ENCODE results near the gene MSANTD2. TPM values are rescaled to one million over a fixed set of nuclear protein-coding genes. Genes with fewer than 3 reads are reported as not detected.

The MSANTD2 gene
- total RNA-seq, 3 donors from 2014 or later, result 10.9 to 34.2 (median 27.2) TPM

GRCh38 chr11:124841201-124841600 lies 41.0 kb upstream of the MSANTD2 start:
- intact Hi-C loops (cut with DNase I; ENCODE audit: low total_unique reads), result loop anchor here (2.0 kb wide), 1 partner anchor 74 kb away; no protein-coding TSS in a partner anchor
- Histone ChIP-seq H3K27ac (no peak overlapping the region), H3K9me3 (no peaks in the 10 kb centered on the region), H3K36me3 (no peaks in the 10 kb centered on the region), H3K4me1 (peaks cover 7 to 12% of the 10 kb centered on the region in 2 donors), H3K4me3 (no peak overlapping the region), H3K27me3 (peaks cover 16 to 84% of the 10 kb centered on the region in 2 donors)
- TF ChIP-seq POLR2AphosphoS5 (IDR thresholded peaks at IDR 0.05) (no peak), POLR2A (IDR thresholded peaks at IDR 0.05) (no peak), CTCF (IDR thresholded peaks at IDR 0.05) (no peak)
- DNase-seq (ENCODE audit: low spot score in 2 of 2), result no peak

GRCh38 chr11:124840666-124841065 lies 40.5 kb upstream of the MSANTD2 start:
- Histone ChIP-seq H3K9me3 (no peaks in the 10 kb centered on the region), H3K4me3 (no peak overlapping the region), H3K4me1 (peaks cover 7 to 12% of the 10 kb centered on the region in 2 donors), H3K27ac (no peak overlapping the region), H3K36me3 (no peaks in the 10 kb centered on the region), H3K27me3 (peaks cover 15 to 79% of the 10 kb centered on the region in 2 donors)
- DNase-seq (ENCODE audit: low spot score in 2 of 2), result no peak
- intact Hi-C loops (cut with DNase I; ENCODE audit: low total_unique reads), result loop anchor here (2.0 kb wide), 1 partner anchor 74 kb away; no protein-coding TSS in a partner anchor
- TF ChIP-seq POLR2A (IDR thresholded peaks at IDR 0.05) (no peak), POLR2AphosphoS5 (IDR thresholded peaks at IDR 0.05) (no peak), CTCF (IDR thresholded peaks at IDR 0.05) (no peak)

- TF ChIP-seq POLR2A (IDR thresholded peaks at IDR 0.05) (no peak), CTCF (IDR thresholded peaks at IDR 0.05) (no peak), POLR2AphosphoS5 (IDR thresholded peaks at IDR 0.05) (no peak)
- no peak overlapping the region for H3K27ac ChIP-seq
- H3K9me3 ChIP-seq, result no peaks in the 10 kb centered on the region
- H3K36me3 ChIP-seq, result no peaks in the 10 kb centered on the region
- intact Hi-C loops (cut with DNase I; ENCODE audit: low total_unique reads), result loop anchor here (2.0 to 10.0 kb wide), 3 partner anchors 73 to 343 kb away; partner anchors contain the start of genes SIAE and SPA17
- H3K27me3 ChIP-seq, result peaks cover 10 to 73% of the 10 kb centered on the region in 2 donors
- peaks cover 7 to 12% of the 10 kb centered on the region in 2 donors for H3K4me1 ChIP-seq
- DNase-seq (ENCODE audit: low spot score in 2 of 2), result no peak
- H3K4me3 ChIP-seq, result peak overlapping the region; percentile 30 to 70 (median 48)
Measured at GRCh38 chr11:124839972-124840621, 39.9 kb upstream of the MSANTD2 start.

GRCh38 chr11:124839128-124839971 lies 39.1 kb upstream of the MSANTD2 start:
- H3K27ac ChIP-seq, result no peak overlapping the region
- intact Hi-C loops (cut with DNase I; ENCODE audit: low total_unique reads), result loop anchor here (5.0 to 10.0 kb wide), 2 partner anchors 165 to 342 kb away; partner anchors contain the start of genes SIAE and SPA17

More at GRCh38 chr11:124839128-124839971, 39.1 kb upstream of the MSANTD2 start:
- no peaks in the 10 kb centered on the region for H3K36me3 ChIP-seq
- H3K27me3 ChIP-seq, result peaks cover 10 to 66% of the 10 kb centered on the region in 2 donors
- no peak for DNase-seq (ENCODE audit: low spot score in 2 of 2)
- TF ChIP-seq POLR2AphosphoS5 (IDR thresholded peaks at IDR 0.05) (no peak), POLR2A (IDR thresholded peaks at IDR 0.05) (no peak), CTCF (IDR thresholded peaks at IDR 0.05) (no peak)
- H3K4me3 ChIP-seq, result peak overlapping the region; percentile 30 to 70 (median 48)
- peaks cover 7 to 12% of the 10 kb centered on the region in 2 donors for H3K4me1 ChIP-seq
- no peaks in the 10 kb centered on the region for H3K9me3 ChIP-seq

All from breast epithelium (tissue), 4 donors.